GM21381 (cell line): ENCODE measurements around the gene ALDH1A1.
"Not testable (repeated sequence)": the region's sequence is repeated elsewhere in the genome, so short reads cannot be mapped to it uniquely, and the experiment has no call there.

Experiments
- ATAC-seq: cut with Tn5 transposase; IDR thresholded peaks from one replicate; pipeline ENCODE4 v1.9.1; 2021; ENCODE audit warnings: mild to moderate bottlenecking, moderate library complexity; ENCODE audit not compliant: unreplicated experiment

Gene ALDH1A1

GRCh38 chr9:72862788-72863187 is 90.1 kb downstream of the ALDH1A1 start:
- ATAC-seq, result not testable (repeated sequence)

- no peak for ATAC-seq
Observed at GRCh38 chr9:72858089-72858912, 94.6 kb downstream of the ALDH1A1 start.

DNA sequence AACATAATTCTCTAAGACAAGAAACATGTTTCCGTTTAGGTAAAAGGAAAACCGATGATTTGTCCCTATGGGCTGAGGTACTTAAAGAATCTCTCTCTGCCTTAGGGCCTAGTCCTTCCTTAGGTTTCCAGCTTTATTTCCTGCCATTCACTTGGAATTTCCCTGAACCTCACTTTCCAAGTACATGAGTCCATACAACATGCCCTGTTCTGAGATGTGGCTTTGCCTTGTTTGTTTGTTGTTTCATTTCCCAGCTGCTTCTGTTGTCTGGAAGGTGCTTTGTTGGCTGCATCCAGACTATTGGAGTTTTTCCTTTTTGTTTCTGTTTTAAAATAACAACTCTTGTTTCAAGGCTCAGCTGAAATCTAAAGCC is 95.2 kb downstream of the ALDH1A1 start:
- no peak for ATAC-seq

- no peak for ATAC-seq
Observed at GRCh38 chr9:72856972-72857623, 95.8 kb downstream of the ALDH1A1 start.

DNA sequence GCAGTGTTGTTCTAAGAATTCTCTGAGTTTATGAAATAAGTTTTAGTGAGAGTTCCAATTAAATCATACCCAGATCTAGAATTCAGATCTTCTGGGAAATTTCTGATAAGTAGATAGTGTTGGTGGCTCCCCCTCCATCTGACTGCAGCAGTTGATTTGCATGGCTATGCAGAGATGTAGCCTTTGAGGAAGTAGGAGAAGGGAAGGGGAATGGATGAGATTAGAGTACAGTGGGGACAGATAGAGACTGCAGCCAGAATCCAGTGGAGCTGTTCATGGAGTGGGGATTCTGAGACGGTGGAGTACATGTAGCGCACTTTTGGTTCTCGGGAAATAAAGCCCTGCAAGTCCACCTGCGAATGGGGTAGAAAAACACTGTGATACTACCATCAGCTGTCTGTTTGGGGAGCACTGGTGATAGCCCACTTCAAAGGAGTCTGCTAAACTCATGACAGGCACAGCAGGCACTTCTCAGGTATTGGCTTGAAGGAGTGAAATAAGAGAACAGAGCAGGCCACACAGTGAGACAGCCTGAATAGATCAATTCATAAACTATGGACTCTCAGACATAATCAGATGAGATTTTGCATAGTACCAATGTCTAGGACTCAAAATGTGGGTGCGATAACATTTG is 96.8 kb downstream of the ALDH1A1 start:
- no peak for ATAC-seq

DNA sequence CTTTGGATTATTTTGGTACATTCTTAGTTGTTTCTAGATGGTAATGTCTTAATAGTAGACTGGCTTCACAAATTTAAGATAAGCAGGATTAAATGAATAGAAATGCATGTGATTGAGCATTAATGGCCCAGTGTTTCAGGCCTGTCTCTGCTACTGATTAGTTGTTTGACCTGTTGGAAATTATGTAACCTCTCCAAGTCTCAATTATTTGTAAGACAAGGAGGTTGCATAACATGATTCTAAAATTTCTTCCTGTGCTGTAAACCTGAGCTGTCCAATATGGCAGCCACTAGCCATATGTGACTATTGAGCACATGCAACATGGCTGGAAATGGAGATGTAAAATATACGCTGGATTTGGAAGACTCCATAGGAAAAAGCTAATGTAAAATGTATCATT is 97.5 kb downstream of the ALDH1A1 start:
- ATAC-seq, result no peak
